Neural crest cell (in vitro differentiated cells): Measurements from ENCODE around the gene BOD1L1. TPM values are rescaled to one million over a fixed set of nuclear protein-coding genes. Genes with fewer than 3 reads are reported as not detected.

Experiments used
- DNase-seq: peaks from one replicate; pipeline ENCODE4 v3.0.0; 2021; ENCODE audit warnings: low read depth, mixed read lengths, low spot score
- H3K27ac Mint-ChIP-seq: one replicate; pipeline ENCODE4 v1.8.0; 2021; ENCODE audit warnings: mild to moderate bottlenecking, mixed read lengths; ENCODE audit not compliant: unreplicated experiment
- H3K27me3 Mint-ChIP-seq: 2 replicates; pipeline ENCODE4 v1.8.0; 2021; ENCODE audit warnings: low read depth, mild to moderate bottlenecking, mixed read lengths
- H3K36me3 Mint-ChIP-seq: 2 replicates; pipeline ENCODE4 v1.8.0; 2021; ENCODE audit warnings: low read depth, mild to moderate bottlenecking, mixed read lengths
- H3K4me1 Mint-ChIP-seq: 2 replicates; pipeline ENCODE4 v1.8.0; 2021; ENCODE audit warnings: mixed read lengths
- H3K4me3 Mint-ChIP-seq: one replicate; pipeline ENCODE4 v1.8.0; 2021; ENCODE audit warnings: mild to moderate bottlenecking, mixed read lengths
- H3K9me3 Mint-ChIP-seq: 2 replicates; pipeline ENCODE4 v1.8.0; 2021; ENCODE audit warnings: mixed read lengths
- CTCF ChIP-seq: fragments of 200-600 bp; sonication (generic); conservative IDR thresholded peaks from 2 replicates; pipeline ENCODE4 v1.5.0; 2021; ENCODE audit warnings: antibody characterized with exemption, mild to moderate bottlenecking
- total RNA-seq: library from RNA; stranded (reverse); gene quantifications from 2 replicates; pipeline ENCODE4 v1.2.1, GENCODE V29; 2021

Gene BOD1L1
- total RNA-seq, 1 donor from 2014 or later = 27.9 TPM

DNA sequence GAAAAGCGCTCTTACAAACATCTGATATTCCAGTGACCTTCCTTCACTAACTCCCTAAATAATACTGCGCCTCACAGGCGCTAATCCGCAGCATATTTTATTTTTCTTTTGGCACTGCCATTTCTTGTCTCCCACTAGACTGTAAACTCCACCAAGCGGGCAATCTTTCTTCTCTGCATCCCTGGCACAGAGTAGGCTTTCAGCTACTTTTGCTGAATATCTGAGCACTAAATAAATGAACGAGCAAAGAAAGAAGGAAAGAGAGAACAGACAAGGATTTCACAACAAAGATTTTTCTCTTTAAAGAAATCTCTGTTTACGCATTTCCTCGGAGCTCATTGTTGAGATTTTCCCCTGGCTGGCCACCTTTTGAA, 95.9 kb downstream of the BOD1L1 start:
- Mint-ChIP-seq H3K36me3 (no peaks in the 10 kb centered on the region), H3K4me3 (peak overlapping the region; percentile 38), H3K27ac (no peak overlapping the region), H3K4me1 (peaks cover 20% of the 10 kb centered on the region), H3K9me3 (no peaks in the 10 kb centered on the region), H3K27me3 (peaks cover 98% of the 10 kb centered on the region)
- TF ChIP-seq CTCF = no peak
- DNase-seq = no peak

GRCh38 chr4:13530823-13531624, 96.5 kb downstream of the BOD1L1 start:
- H3K27me3 Mint-ChIP-seq = peaks cover 98% of the 10 kb centered on the region
- H3K36me3 Mint-ChIP-seq = no peaks in the 10 kb centered on the region
- no peak for DNase-seq
- peaks cover 20% of the 10 kb centered on the region for H3K4me1 Mint-ChIP-seq
- H3K4me3 Mint-ChIP-seq = peak overlapping the region; percentile 38
- H3K27ac Mint-ChIP-seq = no peak overlapping the region
- no peak for TF ChIP-seq CTCF
- H3K9me3 Mint-ChIP-seq = no peaks in the 10 kb centered on the region

GRCh38 chr4:13529128-13529919, 98.2 kb downstream of the BOD1L1 start:
- no peak for DNase-seq
- Mint-ChIP-seq H3K4me1 (peaks cover 19% of the 10 kb centered on the region), H3K9me3 (no peaks in the 10 kb centered on the region), H3K27ac (no peak overlapping the region), H3K4me3 (no peak overlapping the region), H3K36me3 (no peaks in the 10 kb centered on the region), H3K27me3 (peaks cover 98% of the 10 kb centered on the region)
- no peak for TF ChIP-seq CTCF

- H3K4me1 Mint-ChIP-seq = peaks cover 14% of the 10 kb centered on the region
These were observed 98.8 kb downstream of the BOD1L1 start for GRCh38 chr4:13528821-13529127.

More at GRCh38 chr4:13528821-13529127, 98.8 kb downstream of the BOD1L1 start:
- no peaks in the 10 kb centered on the region for H3K9me3 Mint-ChIP-seq
- no peak overlapping the region for H3K27ac Mint-ChIP-seq
- no peaks in the 10 kb centered on the region for H3K36me3 Mint-ChIP-seq
- TF ChIP-seq CTCF = no peak
- no peak overlapping the region for H3K4me3 Mint-ChIP-seq
- no peak for DNase-seq
- peaks cover 98% of the 10 kb centered on the region for H3K27me3 Mint-ChIP-seq
